HCT116 (cell line): ENCODE results near the gene TUBB4A. TPM values are rescaled to one million over a fixed set of nuclear protein-coding genes. Genes with fewer than 3 reads are reported as not detected.
A peak's percentile ranks its signal among the peaks of the same experiment; 100 is the strongest.

Experiments used
- ATAC-seq: fragments of 200-7000 bp; cut with Tn5 transposase; 2 replicates; pipeline ENCODE4 v1.9.1; 2020; ENCODE audit warnings: mild to moderate bottlenecking, moderate library complexity
- BruUV-seq: library from RNA; stranded (reverse); fragments of 400-500 nt; replicated peaks from 2 replicates; lab custom pipeline; 2021; lab: Mats Ljungman, UMichigan
- CTCF ChIA-PET: fragments of 300-600 bp; sonication (Branson Sonifier 250); formaldehyde crosslinking; loops from one replicate; lab custom pipeline; 2021; ENCODE audit warnings: antibody characterized with exemption; lab: Charles Lee
- POLR2A ChIA-PET: fragments of 300-600, 350-600 bp; sonication (Branson Sonifier 250); formaldehyde crosslinking; loops from one replicate; lab custom pipeline; 2021; ENCODE audit warnings: antibody characterized with exemption; lab: Charles Lee
- RAD21 ChIA-PET, 2 experiments: fragments of 300-600 bp; sonication (Branson Sonifier 250); formaldehyde crosslinking; loops; one replicate each; lab custom pipeline; 2023; ENCODE audit warnings: low total read pairs in 2 of 2; ENCODE audit not compliant: uncharacterized antibody in 2 of 2, unreplicated experiment in 2 of 2, low non-redundant PET in 1 of 2; lab: Charles Lee
- DNase-seq: peaks from one replicate; pipeline ENCODE4 v3.0.0-alpha.2; 2010; ENCODE audit warnings: low read depth, low spot score
- H2AFZ ChIP-seq: fragments of 200-600 bp; shearing (Covaris generic), sonication (generic); 2 replicates; pipeline ENCODE4 v1.6.1; 2017; ENCODE audit warnings: low read depth, mixed run types, mixed read lengths, antibody characterized with exemption, low read length; ENCODE audit not compliant: poor library complexity, severe bottlenecking
- H3K27ac ChIP-seq: 2 replicates; pipeline ENCODE4 v1.5.1; 2012; ENCODE audit warnings: low read depth, low read length
- H3K27me3 ChIP-seq: fragments of 200-600 bp; sonication (generic); 2 replicates; pipeline ENCODE4 v1.6.1; 2016; ENCODE audit warnings: mixed run types, low read length, mixed read lengths; ENCODE audit not compliant: insufficient read depth
- H3K36me3 ChIP-seq, 2 experiments: fragments of 200-500 bp in 1 of 2; fragments of 200-600 bp in 1 of 2; sonication (Bioruptor generic) in 1 of 2; sonication (generic) in 1 of 2; 2 replicates each; pipeline versions ENCODE4 v1.5.1 to v1.6.1; 2014 to 2016; ENCODE audit warnings: low read length in 2 of 2, inconsistent platforms in 1 of 2, mixed read lengths in 1 of 2, mixed run types in 1 of 2; ENCODE audit not compliant: insufficient read depth in 2 of 2, control insufficient read depth in 1 of 2
- H3K4me1 ChIP-seq, 2 experiments: fragments of 200-600 bp in 1 of 2; sonication (generic) in 1 of 2; 2 replicates each; pipeline versions ENCODE4 v1.5.1 to v1.6.1; 2012 to 2017; ENCODE audit warnings: low read length in 2 of 2, inconsistent platforms in 1 of 2, mild to moderate bottlenecking in 1 of 2, mixed read lengths in 1 of 2, mixed run types in 1 of 2, moderate library complexity in 1 of 2; ENCODE audit not compliant: insufficient read depth in 2 of 2, control insufficient read depth in 1 of 2
- H3K4me2 ChIP-seq: fragments of 200-600 bp; sonication (generic); 2 replicates; pipeline ENCODE4 v1.6.1; 2017; ENCODE audit warnings: mixed run types, low read length, mixed read lengths
- H3K4me3 ChIP-seq, 2 experiments: fragments of 200-600 bp in 1 of 2; sonication (generic) in 1 of 2; replicated peaks in 1 of 2; 2 replicates each; pipeline ENCODE4 v1.5.1; 2011 to 2016; ENCODE audit warnings: low read length in 2 of 2, control low read depth in 1 of 2, low read depth in 1 of 2, mild to moderate bottlenecking in 1 of 2, mixed read lengths in 1 of 2, mixed run types in 1 of 2
- H3K79me2 ChIP-seq: fragments of 200-600 bp; sonication (generic); 2 replicates; pipeline ENCODE4 v1.6.1; 2017; ENCODE audit warnings: mild to moderate bottlenecking, mixed run types, low read length, moderate library complexity, mixed read lengths; ENCODE audit not compliant: insufficient read depth
- H3K9ac ChIP-seq: fragments of 200-600 bp; sonication (generic); 2 replicates; pipeline ENCODE4 v1.6.1; 2016; ENCODE audit warnings: low read length, mixed read lengths
- H3K9me2 ChIP-seq: fragments of 200-600 bp; sonication (generic), shearing (Covaris generic); 2 replicates; pipeline ENCODE4 v1.6.1; 2017; ENCODE audit warnings: mixed run types, mild to moderate bottlenecking, moderate library complexity; ENCODE audit not compliant: insufficient read depth
- H3K9me3 ChIP-seq, 2 experiments: fragments of 200-500 bp in 1 of 2; fragments of 200-600 bp in 1 of 2; sonication (Bioruptor generic) in 1 of 2; sonication (generic) in 1 of 2; 2 replicates each; pipeline ENCODE4 v1.6.1; 2014 to 2017; ENCODE audit warnings: low read length in 2 of 2, mixed read lengths in 2 of 2, inconsistent platforms in 1 of 2, low read depth in 1 of 2, mild to moderate bottlenecking in 1 of 2, mixed run types in 1 of 2, moderate library complexity in 1 of 2; ENCODE audit not compliant: control insufficient read depth in 1 of 2, insufficient read depth in 1 of 2
- H4K20me1 ChIP-seq: fragments of 200-600 bp; sonication (generic), shearing (Covaris generic); 2 replicates; pipeline ENCODE4 v1.6.1; 2017; ENCODE audit warnings: mixed run types, mild to moderate bottlenecking, moderate library complexity; ENCODE audit not compliant: insufficient read depth
- ATF3 ChIP-seq: IDR thresholded peaks from 2 replicates; pipeline ENCODE4 v1.6.1; 2012
- CBX3 ChIP-seq: IDR thresholded peaks from 2 replicates; pipeline ENCODE4 v1.6.1; 2012; ENCODE audit warnings: low read depth
- CEBPB ChIP-seq: IDR thresholded peaks from 2 replicates; pipeline ENCODE4 v1.6.1; 2012; ENCODE audit warnings: low read depth
- EGR1 ChIP-seq: IDR thresholded peaks from 2 replicates; pipeline ENCODE4 v1.6.1; 2012; ENCODE audit warnings: low read depth
- EZH2 ChIP-seq: fragments of 200-600 bp; sonication (generic); IDR thresholded peaks from 2 replicates; pipeline ENCODE4 v1.6.1; 2017; ENCODE audit warnings: antibody characterized with exemption, mixed run types
- EZH2phosphoT487 ChIP-seq: fragments of 200-600 bp; IDR thresholded peaks from 2 replicates; pipeline ENCODE4 v1.6.1; 2018; ENCODE audit warnings: antibody characterized with exemption, borderline replicate concordance
- JUND ChIP-seq: IDR thresholded peaks from 2 replicates; pipeline ENCODE4 v1.6.1; 2012
- MAX ChIP-seq: IDR thresholded peaks from 2 replicates; pipeline ENCODE4 v1.6.1; 2012
- POLR2A ChIP-seq: IDR thresholded peaks from 2 replicates; pipeline ENCODE4 v1.7.0; 2011; ENCODE audit warnings: borderline replicate concordance; ENCODE audit not compliant: insufficient read depth, insufficient read length; ENCODE audit errors: extremely low read depth
- POLR2AphosphoS5 ChIP-seq: IDR thresholded peaks from 2 replicates; pipeline ENCODE4 v1.6.1; 2011; ENCODE audit warnings: mild to moderate bottlenecking, low read depth, low read length, moderate library complexity
- RAD21 ChIP-seq: IDR thresholded peaks from 2 replicates; pipeline ENCODE4 v1.6.1; 2012; ENCODE audit warnings: low read depth, mild to moderate bottlenecking
- SIN3A ChIP-seq: IDR thresholded peaks from 2 replicates; pipeline ENCODE4 v1.6.1; 2012; ENCODE audit warnings: low read depth
- SRF ChIP-seq: IDR thresholded peaks from 2 replicates; pipeline ENCODE4 v1.6.1; 2012; ENCODE audit warnings: low read depth
- TCF7L2 ChIP-seq: IDR thresholded peaks from 2 replicates; pipeline ENCODE4 v1.7.0; 2011; ENCODE audit warnings: borderline replicate concordance, inconsistent platforms; ENCODE audit not compliant: insufficient read depth, insufficient read length; ENCODE audit errors: extremely low read depth
- ZNF274 ChIP-seq: fragments of 200-500 bp; sonication (Bioruptor generic); IDR thresholded peaks from 2 replicates; pipeline ENCODE4 v1.6.1; 2014; ENCODE audit warnings: mild to moderate bottlenecking, low read depth, low read length, inconsistent platforms
- intact Hi-C: fragments of 100-400 bp; cut with micrococcal nuclease; formaldehyde crosslinking; loops from 2 replicates; pipeline ENCODE4 v1.10.0; 2022
- total RNA-seq: library from RNA; stranded (reverse); gene quantifications from one replicate; pipeline ENCODE4 v1.2.1, GENCODE V29; 2021; ENCODE audit not compliant: unreplicated experiment
- TF ChIP-seq, protein P1 (sequence below): IDR thresholded peaks from 2 replicates; pipeline ENCODE4 v1.6.1; 2012; ENCODE audit warnings: low read depth
- TF ChIP-seq, protein P2 (sequence below): IDR thresholded peaks from 2 replicates; pipeline ENCODE4 v1.6.1; 2011; ENCODE audit warnings: mild to moderate bottlenecking, low read length, moderate library complexity; ENCODE audit not compliant: insufficient replicate concordance; ENCODE audit errors: extremely low read depth

TUBB4A gene
- total RNA-seq, 1 experiment from 2014 or later: 32.5 TPM

DNA sequence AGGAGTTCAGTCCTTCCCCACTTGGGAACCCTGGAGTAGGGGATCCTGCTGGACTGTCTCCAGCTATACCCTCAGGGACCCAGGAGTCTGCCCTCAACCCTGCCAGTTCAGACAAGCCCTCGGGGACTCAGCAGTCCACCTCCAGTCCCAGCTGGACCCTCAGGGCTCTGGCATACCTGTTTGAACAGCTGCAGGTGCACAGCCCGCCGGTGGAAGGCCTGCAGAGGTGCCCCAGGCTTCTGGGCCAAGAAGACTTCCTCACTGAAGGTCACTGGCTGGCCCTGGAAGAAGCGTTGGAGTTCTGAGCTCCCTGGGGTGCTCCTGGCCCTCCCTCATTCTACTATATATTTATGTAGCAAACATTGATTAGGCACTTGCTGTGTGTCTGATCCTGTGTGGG, 29.4 kb downstream of the TUBB4A start:
- peak overlapping the region; percentile 8; the same call in 1 of the 2 replicates for H3K27ac ChIP-seq
- no peak overlapping the region for H3K4me3 ChIP-seq
- no peaks in the 10 kb centered on the region for H4K20me1 ChIP-seq
- no peaks in the 10 kb centered on the region for H3K79me2 ChIP-seq
- TF ChIP-seq EZH2: no peak
- TF ChIP-seq SRF: no peak
- no peak for TF ChIP-seq EGR1
- no peak for TF ChIP-seq CBX3
- TF ChIP-seq TCF7L2: no peak
- TF ChIP-seq ATF3: no peak
- TF ChIP-seq EZH2phosphoT487: no peak
- TF ChIP-seq, protein P1, sequence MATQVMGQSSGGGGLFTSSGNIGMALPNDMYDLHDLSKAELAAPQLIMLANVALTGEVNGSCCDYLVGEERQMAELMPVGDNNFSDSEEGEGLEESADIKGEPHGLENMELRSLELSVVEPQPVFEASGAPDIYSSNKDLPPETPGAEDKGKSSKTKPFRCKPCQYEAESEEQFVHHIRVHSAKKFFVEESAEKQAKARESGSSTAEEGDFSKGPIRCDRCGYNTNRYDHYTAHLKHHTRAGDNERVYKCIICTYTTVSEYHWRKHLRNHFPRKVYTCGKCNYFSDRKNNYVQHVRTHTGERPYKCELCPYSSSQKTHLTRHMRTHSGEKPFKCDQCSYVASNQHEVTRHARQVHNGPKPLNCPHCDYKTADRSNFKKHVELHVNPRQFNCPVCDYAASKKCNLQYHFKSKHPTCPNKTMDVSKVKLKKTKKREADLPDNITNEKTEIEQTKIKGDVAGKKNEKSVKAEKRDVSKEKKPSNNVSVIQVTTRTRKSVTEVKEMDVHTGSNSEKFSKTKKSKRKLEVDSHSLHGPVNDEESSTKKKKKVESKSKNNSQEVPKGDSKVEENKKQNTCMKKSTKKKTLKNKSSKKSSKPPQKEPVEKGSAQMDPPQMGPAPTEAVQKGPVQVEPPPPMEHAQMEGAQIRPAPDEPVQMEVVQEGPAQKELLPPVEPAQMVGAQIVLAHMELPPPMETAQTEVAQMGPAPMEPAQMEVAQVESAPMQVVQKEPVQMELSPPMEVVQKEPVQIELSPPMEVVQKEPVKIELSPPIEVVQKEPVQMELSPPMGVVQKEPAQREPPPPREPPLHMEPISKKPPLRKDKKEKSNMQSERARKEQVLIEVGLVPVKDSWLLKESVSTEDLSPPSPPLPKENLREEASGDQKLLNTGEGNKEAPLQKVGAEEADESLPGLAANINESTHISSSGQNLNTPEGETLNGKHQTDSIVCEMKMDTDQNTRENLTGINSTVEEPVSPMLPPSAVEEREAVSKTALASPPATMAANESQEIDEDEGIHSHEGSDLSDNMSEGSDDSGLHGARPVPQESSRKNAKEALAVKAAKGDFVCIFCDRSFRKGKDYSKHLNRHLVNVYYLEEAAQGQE: no peak
- TF ChIP-seq JUND: no peak
- no peak for TF ChIP-seq POLR2AphosphoS5
- no peak for TF ChIP-seq MAX
- TF ChIP-seq, protein P2, sequence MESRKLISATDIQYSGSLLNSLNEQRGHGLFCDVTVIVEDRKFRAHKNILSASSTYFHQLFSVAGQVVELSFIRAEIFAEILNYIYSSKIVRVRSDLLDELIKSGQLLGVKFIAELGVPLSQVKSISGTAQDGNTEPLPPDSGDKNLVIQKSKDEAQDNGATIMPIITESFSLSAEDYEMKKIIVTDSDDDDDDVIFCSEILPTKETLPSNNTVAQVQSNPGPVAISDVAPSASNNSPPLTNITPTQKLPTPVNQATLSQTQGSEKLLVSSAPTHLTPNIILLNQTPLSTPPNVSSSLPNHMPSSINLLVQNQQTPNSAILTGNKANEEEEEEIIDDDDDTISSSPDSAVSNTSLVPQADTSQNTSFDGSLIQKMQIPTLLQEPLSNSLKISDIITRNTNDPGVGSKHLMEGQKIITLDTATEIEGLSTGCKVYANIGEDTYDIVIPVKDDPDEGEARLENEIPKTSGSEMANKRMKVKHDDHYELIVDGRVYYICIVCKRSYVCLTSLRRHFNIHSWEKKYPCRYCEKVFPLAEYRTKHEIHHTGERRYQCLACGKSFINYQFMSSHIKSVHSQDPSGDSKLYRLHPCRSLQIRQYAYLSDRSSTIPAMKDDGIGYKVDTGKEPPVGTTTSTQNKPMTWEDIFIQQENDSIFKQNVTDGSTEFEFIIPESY: no peak
- no peak for TF ChIP-seq SIN3A
- no peak for TF ChIP-seq ZNF274
- TF ChIP-seq CEBPB: no peak
- TF ChIP-seq RAD21: no peak
- no peak for TF ChIP-seq POLR2A
- CTCF ChIA-PET: no interaction called here
- H3K9ac ChIP-seq: no peak overlapping the region
- no peaks in the 10 kb centered on the region for H3K9me3 ChIP-seq
- peak overlapping the region; percentile 11; the same call in 1 of the 2 replicates for H3K4me2 ChIP-seq
- intact Hi-C loops: no loop called here
- H2AFZ ChIP-seq: no peak overlapping the region
- RAD21 ChIA-PET: no interaction called here
- H3K36me3 ChIP-seq: no peaks in the 10 kb centered on the region; a peak in 1 of 4 replicates
- POLR2A ChIA-PET: no interaction called here
- DNase-seq: no peak
- peaks cover 8 to 27% of the 10 kb centered on the region in 2 experiments for H3K4me1 ChIP-seq
- no TSS peak for BruUV-seq
- no peaks in the 10 kb centered on the region for H3K9me2 ChIP-seq
- no peaks in the 10 kb centered on the region for H3K27me3 ChIP-seq
- no peak for ATAC-seq
